Right lobe of liver (tissue), 4 donors: ENCODE data around the gene LGI4.

Experiments
- CTCF ChIP-seq, 4 donors: fragments of 200-600 bp in 3 of 4; fragments of 450-650 bp in 1 of 4; IDR thresholded peaks; one replicate each; pipeline versions ENCODE4 v1.5.1 to v1.8.0; 2016 to 2022; ENCODE audit warnings: antibody characterized with exemption in 4 of 4, mild to moderate bottlenecking in 2 of 4
- POLR2A ChIP-seq: fragments of 450-650 bp; IDR thresholded peaks from one replicate; pipeline ENCODE4 v1.6.1; 2017; ENCODE audit warnings: antibody characterized with exemption, mild to moderate bottlenecking
- donor health status: DM: no; HTN: no; CAD: no.
- donor health status: DM: no; HTN: no; CAD: no.
- donor health status: DM: no; HTN: yes; CAD: no.

- TF ChIP-seq CTCF (IDR thresholded peaks at IDR 0.05) (no peak), POLR2A (no peak)
Measured at GRCh38 chr19:35130761-35131720, 3.8 kb downstream of the LGI4 start.
